Measurements from ENCODE around the gene AARS2.

DNA sequence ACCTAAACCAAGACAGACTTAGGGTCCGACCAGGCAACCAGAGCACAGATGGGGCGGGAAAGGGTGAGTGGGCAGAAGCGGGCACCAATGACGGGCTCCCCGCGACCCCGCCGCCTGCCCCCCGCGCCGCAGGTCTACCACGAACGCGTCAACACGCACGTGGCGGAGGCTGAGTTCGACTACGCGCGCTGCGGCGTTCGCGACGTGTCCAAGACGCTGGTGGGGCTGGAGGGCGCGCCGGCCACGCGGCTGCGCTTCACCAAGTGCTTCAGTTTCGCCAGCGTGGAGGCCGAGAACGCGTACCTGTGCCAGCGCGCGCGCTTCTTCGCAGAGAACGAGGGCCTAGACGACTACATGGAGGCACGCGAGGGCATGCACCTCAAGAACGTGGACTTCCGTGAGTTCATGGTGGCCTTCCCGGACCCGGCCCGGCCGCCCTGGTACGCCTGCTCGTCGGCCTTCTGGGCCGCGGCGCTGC lies 37.8 kb downstream of the AARS2 start:
- TF ChIP-seq, protein P1, sequence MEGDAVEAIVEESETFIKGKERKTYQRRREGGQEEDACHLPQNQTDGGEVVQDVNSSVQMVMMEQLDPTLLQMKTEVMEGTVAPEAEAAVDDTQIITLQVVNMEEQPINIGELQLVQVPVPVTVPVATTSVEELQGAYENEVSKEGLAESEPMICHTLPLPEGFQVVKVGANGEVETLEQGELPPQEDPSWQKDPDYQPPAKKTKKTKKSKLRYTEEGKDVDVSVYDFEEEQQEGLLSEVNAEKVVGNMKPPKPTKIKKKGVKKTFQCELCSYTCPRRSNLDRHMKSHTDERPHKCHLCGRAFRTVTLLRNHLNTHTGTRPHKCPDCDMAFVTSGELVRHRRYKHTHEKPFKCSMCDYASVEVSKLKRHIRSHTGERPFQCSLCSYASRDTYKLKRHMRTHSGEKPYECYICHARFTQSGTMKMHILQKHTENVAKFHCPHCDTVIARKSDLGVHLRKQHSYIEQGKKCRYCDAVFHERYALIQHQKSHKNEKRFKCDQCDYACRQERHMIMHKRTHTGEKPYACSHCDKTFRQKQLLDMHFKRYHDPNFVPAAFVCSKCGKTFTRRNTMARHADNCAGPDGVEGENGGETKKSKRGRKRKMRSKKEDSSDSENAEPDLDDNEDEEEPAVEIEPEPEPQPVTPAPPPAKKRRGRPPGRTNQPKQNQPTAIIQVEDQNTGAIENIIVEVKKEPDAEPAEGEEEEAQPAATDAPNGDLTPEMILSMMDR (IDR thresholded peaks at IDR 0.05; ENCODE audit: low read depth, low read length) = no peak
- no peak for TF ChIP-seq POLR2A (IDR thresholded peaks at IDR 0.05; ENCODE audit: extremely low read depth, insufficient read length)
